Urinary bladder (tissue), 4 donors: ENCODE data around the gene DPEP1. TPM values are rescaled to one million over a fixed set of nuclear protein-coding genes. Genes with fewer than 3 reads are reported as not detected.

Source experiments
- DNase-seq: peaks from one replicate; pipeline ENCODE4 v3.0.0-alpha.2; 2015; ENCODE audit errors: extremely low spot score
- H3K27ac ChIP-seq: one replicate; pipeline ENCODE4 v1.5.1; 2013; ENCODE audit warnings: low read depth, mild to moderate bottlenecking, moderate library complexity
- H3K36me3 ChIP-seq: one replicate; pipeline ENCODE4 v1.6.1; 2013; ENCODE audit warnings: mild to moderate bottlenecking, moderate library complexity; ENCODE audit not compliant: insufficient read depth
- H3K4me1 ChIP-seq: one replicate; pipeline ENCODE4 v1.6.1; 2013; ENCODE audit warnings: mild to moderate bottlenecking, moderate library complexity; ENCODE audit not compliant: insufficient read depth
- H3K4me3 ChIP-seq: one replicate; pipeline ENCODE4 v1.5.1; 2013; ENCODE audit warnings: low read depth, low read length
- WGBS: extraction: QIAGEN DNeasy Blood & Tissue Kit; methylation state at CpG from one replicate; pipeline ENCODE4 v1.1.7; 2013; 5-methylcytosine and 5-hydroxymethylcytosine counted together
- polyA plus RNA-seq: library from polyadenylated mRNA; stranded (reverse); fragments of 200-250 nt; gene quantifications from one replicate; pipeline ENCODE4 v1.2.3, GENCODE V29; 2013
- total RNA-seq: library from RNA; depleted of rRNA; stranded (reverse); fragments of >200 nt; gene quantifications from one replicate; pipeline ENCODE4 v1.2.3, GENCODE V29; 2014
- donor health status: healthy with polysubstance abuse.
- donor health status: healthy.

Gene DPEP1
- total and polyA plus RNA-seq, 2 donors, result 0.41 to 0.58 TPM

GRCh38 chr16:89599451-89599858 is 14.0 kb upstream of the DPEP1 start:
- WGBS, result 38% methylated on average over 8 of the region's 8 CpGs
- Histone ChIP-seq H3K4me3 (no peak overlapping the region), H3K4me1 (no peaks in the 10 kb centered on the region), H3K36me3 (no peaks in the 10 kb centered on the region), H3K27ac (no peak overlapping the region)
- no peak for DNase-seq

GRCh38 chr16:89599902-89600301 is 13.5 kb upstream of the DPEP1 start:
- no peak overlapping the region for H3K4me3 ChIP-seq
- H3K4me1 ChIP-seq, result no peaks in the 10 kb centered on the region
- DNase-seq, result no peak
- H3K27ac ChIP-seq, result no peak overlapping the region
- H3K36me3 ChIP-seq, result no peaks in the 10 kb centered on the region
- 76% methylated on average over 10 of the region's 10 CpGs for WGBS

GRCh38 chr16:89600427-89600826 is 13.0 kb upstream of the DPEP1 start:
- Histone ChIP-seq H3K4me3 (no peak overlapping the region), H3K36me3 (no peaks in the 10 kb centered on the region)
- WGBS, result 79% methylated on average over 12 of the region's 12 CpGs

GRCh38 chr16:89600956-89601355 is 12.5 kb upstream of the DPEP1 start:
- Histone ChIP-seq H3K4me1 (no peaks in the 10 kb centered on the region), H3K36me3 (no peaks in the 10 kb centered on the region), H3K4me3 (no peak overlapping the region), H3K27ac (no peak overlapping the region)
- 73% methylated on average over 8 of the region's 8 CpGs for WGBS
- DNase-seq, result no peak

More at GRCh38 chr16:89600427-89600826, 13.0 kb upstream of the DPEP1 start:
- Histone ChIP-seq H3K4me1 (no peaks in the 10 kb centered on the region), H3K27ac (no peak overlapping the region)
- no peak for DNase-seq

GRCh38 chr16:89601906-89602272 is 11.6 kb upstream of the DPEP1 start:
- no peaks in the 10 kb centered on the region for H3K36me3 ChIP-seq
- WGBS, result 51% methylated on average over 22 of the region's 22 CpGs
- H3K4me3 ChIP-seq, result no peak overlapping the region
- no peak for DNase-seq
- no peaks in the 10 kb centered on the region for H3K4me1 ChIP-seq
- H3K27ac ChIP-seq, result no peak overlapping the region

- no peaks in the 10 kb centered on the region for H3K36me3 ChIP-seq
- H3K4me1 ChIP-seq, result no peaks in the 10 kb centered on the region
- peak; percentile 40 for DNase-seq
- H3K27ac ChIP-seq, result no peak overlapping the region
- no peak overlapping the region for H3K4me3 ChIP-seq
- 5% methylated on average over 22 of the region's 22 CpGs for WGBS
These were observed 11.0 kb upstream of the DPEP1 start for GRCh38 chr16:89602273-89602951.

GRCh38 chr16:89602952-89603590 is 10.4 kb upstream of the DPEP1 start:
- Histone ChIP-seq H3K4me3 (no peak overlapping the region), H3K36me3 (no peaks in the 10 kb centered on the region), H3K27ac (no peak overlapping the region), H3K4me1 (no peaks in the 10 kb centered on the region)
- DNase-seq, result no peak
- WGBS, result 66% methylated on average over 5 of the region's 5 CpGs

GRCh38 chr16:89604764-89605163 is 8.7 kb upstream of the DPEP1 start:
- WGBS, result 86% methylated on average over 16 of the region's 16 CpGs
- DNase-seq, result no peak
- Histone ChIP-seq H3K27ac (no peak overlapping the region), H3K4me3 (no peak overlapping the region), H3K36me3 (no peaks in the 10 kb centered on the region), H3K4me1 (no peaks in the 10 kb centered on the region)

GRCh38 chr16:89605186-89605970 is 8.1 kb upstream of the DPEP1 start:
- no peaks in the 10 kb centered on the region for H3K4me1 ChIP-seq
- no peak overlapping the region for H3K27ac ChIP-seq
- no peak overlapping the region for H3K4me3 ChIP-seq
- 87% methylated on average over 34 of the region's 34 CpGs for WGBS
- DNase-seq, result no peak
- H3K36me3 ChIP-seq, result no peaks in the 10 kb centered on the region

GRCh38 chr16:89606006-89606405 is 7.4 kb upstream of the DPEP1 start:
- H3K4me3 ChIP-seq, result no peak overlapping the region
- H3K36me3 ChIP-seq, result no peaks in the 10 kb centered on the region
- no peak overlapping the region for H3K27ac ChIP-seq
- DNase-seq, result no peak
- WGBS, result 84% methylated on average over 9 of the region's 9 CpGs
- no peaks in the 10 kb centered on the region for H3K4me1 ChIP-seq

- no peak for DNase-seq
- no peak overlapping the region for H3K4me3 ChIP-seq
- H3K36me3 ChIP-seq, result no peaks in the 10 kb centered on the region
- no peak overlapping the region for H3K27ac ChIP-seq
- WGBS, result 65% methylated on average over 9 of the region's 9 CpGs
- no peaks in the 10 kb centered on the region for H3K4me1 ChIP-seq
These were observed 6.0 kb upstream of the DPEP1 start for GRCh38 chr16:89607453-89607852.

GRCh38 chr16:89607937-89608740 is 5.3 kb upstream of the DPEP1 start:
- no peak for DNase-seq
- Histone ChIP-seq H3K36me3 (no peaks in the 10 kb centered on the region), H3K27ac (no peak overlapping the region), H3K4me1 (no peaks in the 10 kb centered on the region), H3K4me3 (no peak overlapping the region)
- WGBS, result 71% methylated on average over 32 of the region's 32 CpGs

GRCh38 chr16:89610108-89610453 is 3.4 kb upstream of the DPEP1 start:
- H3K36me3 ChIP-seq, result no peaks in the 10 kb centered on the region
- WGBS, result 70% methylated on average over 1 of the region's 1 CpG
- no peak overlapping the region for H3K4me3 ChIP-seq
- no peak overlapping the region for H3K27ac ChIP-seq
- DNase-seq, result no peak
- H3K4me1 ChIP-seq, result no peaks in the 10 kb centered on the region
